LNCAP (cell line): ENCODE measurements around the gene GPR183.

Experiments used
- TF ChIP-seq, protein P1 (sequence below): fragments of 450-650 bp; IDR thresholded peaks from 2 replicates; pipeline ENCODE4 v1.5.1; 2017; ENCODE audit warnings: mild to moderate bottlenecking

The GPR183 gene

GRCh38 chr13:99279637-99280036 lies 27.6 kb downstream of the GPR183 start:
- TF ChIP-seq, protein P1, sequence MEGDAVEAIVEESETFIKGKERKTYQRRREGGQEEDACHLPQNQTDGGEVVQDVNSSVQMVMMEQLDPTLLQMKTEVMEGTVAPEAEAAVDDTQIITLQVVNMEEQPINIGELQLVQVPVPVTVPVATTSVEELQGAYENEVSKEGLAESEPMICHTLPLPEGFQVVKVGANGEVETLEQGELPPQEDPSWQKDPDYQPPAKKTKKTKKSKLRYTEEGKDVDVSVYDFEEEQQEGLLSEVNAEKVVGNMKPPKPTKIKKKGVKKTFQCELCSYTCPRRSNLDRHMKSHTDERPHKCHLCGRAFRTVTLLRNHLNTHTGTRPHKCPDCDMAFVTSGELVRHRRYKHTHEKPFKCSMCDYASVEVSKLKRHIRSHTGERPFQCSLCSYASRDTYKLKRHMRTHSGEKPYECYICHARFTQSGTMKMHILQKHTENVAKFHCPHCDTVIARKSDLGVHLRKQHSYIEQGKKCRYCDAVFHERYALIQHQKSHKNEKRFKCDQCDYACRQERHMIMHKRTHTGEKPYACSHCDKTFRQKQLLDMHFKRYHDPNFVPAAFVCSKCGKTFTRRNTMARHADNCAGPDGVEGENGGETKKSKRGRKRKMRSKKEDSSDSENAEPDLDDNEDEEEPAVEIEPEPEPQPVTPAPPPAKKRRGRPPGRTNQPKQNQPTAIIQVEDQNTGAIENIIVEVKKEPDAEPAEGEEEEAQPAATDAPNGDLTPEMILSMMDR = no peak

DNA sequence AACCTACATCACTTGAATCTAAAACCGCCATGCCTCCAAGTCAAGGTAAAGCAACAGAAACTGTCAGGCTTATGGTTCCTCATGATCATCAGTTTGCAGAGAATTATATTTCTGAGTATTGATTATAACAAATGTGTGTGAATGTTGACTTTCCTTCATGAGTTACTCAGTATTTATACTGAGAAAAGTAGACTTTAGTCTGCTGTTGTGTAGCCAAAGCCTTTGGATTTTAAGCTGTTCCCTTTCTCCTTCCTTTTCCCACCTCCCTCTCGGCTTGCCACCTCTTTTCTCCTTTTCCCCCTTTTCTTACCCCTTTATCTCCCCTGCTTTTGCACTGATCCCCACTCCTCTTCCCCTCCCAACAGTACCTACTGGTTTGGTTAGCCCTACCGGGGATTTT lies 28.4 kb downstream of the GPR183 start:
- TF ChIP-seq, protein P1 = no peak

- TF ChIP-seq, protein P1 = no peak
These were observed 29.0 kb downstream of the GPR183 start for GRCh38 chr13:99278200-99278599.

DNA sequence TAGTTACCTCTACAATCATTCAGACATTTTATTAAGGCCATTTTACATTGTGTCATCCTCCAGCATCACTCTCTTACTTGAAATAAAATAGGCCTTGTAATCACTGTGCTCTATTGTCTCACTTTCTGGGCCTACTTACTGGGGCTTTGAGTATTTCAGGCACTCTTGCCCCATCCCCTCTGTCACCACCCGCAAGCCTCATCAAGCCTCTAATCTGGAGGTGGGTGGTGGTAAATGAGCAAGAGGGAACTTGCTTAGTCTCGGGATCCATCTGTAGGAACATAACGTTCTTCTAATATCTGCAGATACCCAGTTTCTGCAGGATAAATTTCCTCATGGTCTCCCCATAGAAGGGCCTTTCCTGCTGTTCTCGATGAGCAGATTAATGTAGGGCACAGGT lies 29.6 kb downstream of the GPR183 start:
- TF ChIP-seq, protein P1 = no peak

DNA sequence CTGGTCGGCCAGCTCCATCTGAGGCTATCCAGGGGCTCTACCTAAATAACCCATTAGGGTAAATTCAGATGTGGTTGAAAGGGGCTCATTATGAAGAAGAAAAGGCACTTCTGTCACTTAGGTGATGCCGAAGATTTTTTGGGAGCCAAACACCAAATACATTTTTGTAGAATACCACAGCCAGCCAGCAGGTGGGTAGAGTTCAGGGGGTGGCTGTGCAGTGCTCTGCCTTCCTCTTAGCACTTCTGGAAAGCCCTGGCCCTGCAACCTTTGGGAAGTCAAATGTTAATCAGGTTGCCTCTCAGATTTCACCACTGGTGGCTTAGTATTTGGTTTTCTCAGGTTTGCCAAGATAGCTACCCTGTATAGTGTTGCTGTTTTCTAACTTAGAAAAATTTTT lies 30.5 kb downstream of the GPR183 start:
- TF ChIP-seq, protein P1 = no peak

- TF ChIP-seq, protein P1 = no peak
These were observed 32.1 kb downstream of the GPR183 start for GRCh38 chr13:99275093-99275469.

DNA sequence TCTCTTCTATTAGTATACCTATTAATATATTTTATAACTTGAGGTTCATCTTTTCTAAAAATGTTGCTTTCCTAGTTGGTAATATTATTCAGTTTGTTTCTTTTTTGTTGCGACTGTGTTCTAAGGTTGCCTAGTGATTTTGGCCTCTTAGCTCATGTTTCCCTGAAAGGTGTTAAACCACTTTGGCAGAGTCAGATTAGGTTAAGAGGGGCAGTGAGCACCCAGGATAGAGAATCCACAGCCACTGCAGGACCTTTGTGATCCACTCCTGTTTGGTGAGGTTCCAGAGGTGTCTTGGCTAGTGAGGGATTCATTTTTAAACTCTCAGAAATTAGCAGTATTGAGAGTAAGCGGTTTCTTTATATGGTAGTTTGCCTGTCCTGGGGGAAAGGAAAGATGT lies 34.1 kb downstream of the GPR183 start:
- TF ChIP-seq, protein P1 = no peak

GRCh38 chr13:99272481-99272880 lies 34.7 kb downstream of the GPR183 start:
- TF ChIP-seq, protein P1 = no peak
